Natural killer cell (primary cell): ENCODE results near the gene ABHD17A. TPM values are rescaled to one million over a fixed set of nuclear protein-coding genes. Genes with fewer than 3 reads are reported as not detected.
A peak's percentile ranks its signal among the peaks of the same experiment; 100 is the strongest.

Experiments
- ATAC-seq, 3 donors: fragments of 150-1000 bp in 2 of 3; fragments of 200-7000 bp in 1 of 3; cut with Tn5 transposase; 1 replicate in 1 of 3; 2 replicates in 2 of 3; pipeline ENCODE4 v1.10.0; 2021; ENCODE audit warnings: mild to moderate bottlenecking in 2 of 3, moderate library complexity in 2 of 3
- DNase-seq, 2 donors: peaks; one replicate each; pipeline versions ENCODE4 v3.0.0 to v3.0.0-alpha.2; 2013 to 2021; ENCODE audit warnings: mixed read lengths in 1 of 2
- H3K27ac ChIP-seq: one replicate; pipeline ENCODE4 v1.5.1; 2013; ENCODE audit warnings: mild to moderate bottlenecking, low read length
- H3K27me3 ChIP-seq: one replicate; pipeline ENCODE4 v1.6.1; 2013; ENCODE audit warnings: low read length; ENCODE audit not compliant: control insufficient read depth, insufficient read depth
- H3K36me3 ChIP-seq: one replicate; pipeline ENCODE4 v1.6.1; 2013; ENCODE audit warnings: low read length; ENCODE audit not compliant: control insufficient read depth, insufficient read depth
- H3K4me1 ChIP-seq: one replicate; pipeline ENCODE4 v1.6.1; 2013; ENCODE audit warnings: low read length; ENCODE audit not compliant: control insufficient read depth, insufficient read depth
- H3K4me3 ChIP-seq: one replicate; pipeline ENCODE4 v1.5.1; 2013; ENCODE audit warnings: low read length
- H3K9me3 ChIP-seq: one replicate; pipeline ENCODE4 v1.6.1; 2013; ENCODE audit warnings: low read length; ENCODE audit not compliant: control insufficient read depth, insufficient read depth
- H3K27ac Mint-ChIP-seq, 2 donors: one replicate each; pipeline ENCODE4 v1.8.0; 2022; ENCODE audit warnings: mild to moderate bottlenecking in 2 of 2, mixed read lengths in 2 of 2, moderate library complexity in 1 of 2
- H3K27me3 Mint-ChIP-seq, 2 donors: one replicate each; pipeline ENCODE4 v1.8.0; 2022; ENCODE audit warnings: low read depth in 2 of 2, mixed read lengths in 2 of 2
- H3K36me3 Mint-ChIP-seq: one replicate; pipeline ENCODE4 v1.8.0; 2022; ENCODE audit warnings: mixed read lengths
- H3K4me1 Mint-ChIP-seq, 2 donors: one replicate each; pipeline ENCODE4 v1.8.0; 2022; ENCODE audit warnings: mixed read lengths in 2 of 2
- H3K4me3 Mint-ChIP-seq: one replicate; pipeline ENCODE4 v1.8.0; 2022; ENCODE audit warnings: mild to moderate bottlenecking, moderate library complexity, mixed read lengths
- H3K9me3 Mint-ChIP-seq, 2 donors: one replicate each; pipeline ENCODE4 v1.8.0; 2022; ENCODE audit warnings: mixed read lengths in 2 of 2
- CTCF ChIP-seq: fragments of 200-600 bp; IDR thresholded peaks from one replicate; pipeline ENCODE4 v1.8.0; 2022; ENCODE audit warnings: antibody characterized with exemption
- WGBS: methylation state at CpG from one replicate; pipeline ENCODE4 v1.1.7; 2013; ENCODE audit warnings: missing lambda C conversion rate; ENCODE audit not compliant: insufficient coverage; 5-methylcytosine and 5-hydroxymethylcytosine counted together
- intact Hi-C: fragments of 100-400 bp; cut with micrococcal nuclease; formaldehyde crosslinking; loops from one replicate; pipeline ENCODE4 v1.14.2; 2022
- total RNA-seq, 4 donors: library from RNA; stranded (reverse); fragments of 120-200 nt in 1 of 4; gene quantifications; one replicate each; pipeline versions ENCODE4 v1.2.3 to v1.2.4, GENCODE V29; 2013 to 2022

Gene ABHD17A
- total RNA-seq, 3 donors from 2014 or later (not counting 1 experiment from before 2014, with no cell fraction given), result 554 to 652 (median 608) TPM

- Histone ChIP-seq H3K27ac (no peak overlapping the region), H3K9me3 (no peaks in the 10 kb centered on the region), H3K36me3 (peaks cover 15% of the 10 kb centered on the region), H3K27me3 (no peaks in the 10 kb centered on the region), H3K4me1 (peaks cover 23% of the 10 kb centered on the region), H3K4me3 (no peak overlapping the region)
- ATAC-seq (no peak), DNase-seq (no peak)
- WGBS, result 97% methylated on average over 35 of the region's 35 CpGs
- no peak overlapping the region for H3K4me3 Mint-ChIP-seq
- no peaks in the 10 kb centered on the region for H3K27me3 Mint-ChIP-seq
- intact Hi-C loops, result no loop called here
- no peaks in the 10 kb centered on the region for H3K36me3 Mint-ChIP-seq
- TF ChIP-seq CTCF, result no peak
- peaks cover 9 to 13% of the 10 kb centered on the region in 2 donors for H3K4me1 Mint-ChIP-seq
- H3K9me3 Mint-ChIP-seq, result no peaks in the 10 kb centered on the region
- no peak overlapping the region for H3K27ac Mint-ChIP-seq
Measured at GRCh38 chr19:1924320-1924961, 39.1 kb upstream of the ABHD17A start.

GRCh38 chr19:1923319-1923718 lies 38.0 kb upstream of the ABHD17A start:
- no peaks in the 10 kb centered on the region for H3K9me3 Mint-ChIP-seq
- intact Hi-C loops, result no loop called here
- no peak for TF ChIP-seq CTCF
- peaks cover 9 to 10% of the 10 kb centered on the region in 2 donors for H3K4me1 Mint-ChIP-seq
- H3K4me3 Mint-ChIP-seq, result no peak overlapping the region
- no peaks in the 10 kb centered on the region for H3K36me3 Mint-ChIP-seq
- no peak overlapping the region for H3K27ac Mint-ChIP-seq
- H3K4me1 ChIP-seq, result peaks cover 16% of the 10 kb centered on the region
- no peak overlapping the region for H3K27ac ChIP-seq
- ATAC-seq (peak in 1 of 3 donors; percentile 9), DNase-seq (peak in 1 of 2 donors; percentile 46)
- WGBS, result 68% methylated on average over 8 of the region's 8 CpGs
- no peaks in the 10 kb centered on the region for H3K27me3 Mint-ChIP-seq
- H3K36me3 ChIP-seq, result peaks cover 22% of the 10 kb centered on the region
- H3K9me3 ChIP-seq, result no peaks in the 10 kb centered on the region
- H3K4me3 ChIP-seq, result no peak overlapping the region
- no peaks in the 10 kb centered on the region for H3K27me3 ChIP-seq

- no peaks in the 10 kb centered on the region for H3K36me3 Mint-ChIP-seq
- H3K27me3 Mint-ChIP-seq, result no peaks in the 10 kb centered on the region
- peaks cover 15% of the 10 kb centered on the region for H3K4me1 ChIP-seq
- H3K36me3 ChIP-seq, result peaks cover 24% of the 10 kb centered on the region
- no peak overlapping the region for H3K27ac ChIP-seq
- peaks cover 5 to 6% of the 10 kb centered on the region in 2 donors for H3K4me1 Mint-ChIP-seq
- H3K4me3 ChIP-seq, result no peak overlapping the region
- WGBS, result 94% methylated on average over 23 of the region's 23 CpGs
- H3K27ac Mint-ChIP-seq, result no peak overlapping the region
- no peaks in the 10 kb centered on the region for H3K9me3 Mint-ChIP-seq
- DNase-seq (no peak), ATAC-seq (no peak)
- H3K9me3 ChIP-seq, result no peaks in the 10 kb centered on the region
- intact Hi-C loops, result no loop called here
- H3K4me3 Mint-ChIP-seq, result no peak overlapping the region
- TF ChIP-seq CTCF, result no peak
- no peaks in the 10 kb centered on the region for H3K27me3 ChIP-seq
Measured at GRCh38 chr19:1922803-1923202, 37.5 kb upstream of the ABHD17A start.

- WGBS, result 84% methylated on average over 15 of the region's 15 CpGs
- no peak for TF ChIP-seq CTCF
- Mint-ChIP-seq H3K4me3 (no peak overlapping the region), H3K27ac (no peak overlapping the region), H3K9me3 (no peaks in the 10 kb centered on the region), H3K4me1 (no peaks in the 10 kb centered on the region), H3K36me3 (no peaks in the 10 kb centered on the region), H3K27me3 (no peaks in the 10 kb centered on the region)
- DNase-seq (no peak), ATAC-seq (no peak)
- Histone ChIP-seq H3K4me3 (no peak overlapping the region), H3K27ac (no peak overlapping the region), H3K36me3 (peaks cover 26% of the 10 kb centered on the region), H3K9me3 (no peaks in the 10 kb centered on the region), H3K4me1 (peaks cover 6% of the 10 kb centered on the region), H3K27me3 (no peaks in the 10 kb centered on the region)
- intact Hi-C loops, result no loop called here
Measured at GRCh38 chr19:1921825-1922224, 36.5 kb upstream of the ABHD17A start.
